IMR-90 (cell line): ENCODE results near the gene HEXD. TPM values are rescaled to one million over a fixed set of nuclear protein-coding genes. Genes with fewer than 3 reads are reported as not detected.

ENCODE experiments used
- ATAC-seq: fragments of 200-7000 bp; cut with Tn5 transposase; 2 replicates; pipeline ENCODE4 v1.9.1; 2020; ENCODE audit warnings: low read depth, mild to moderate bottlenecking, moderate library complexity
- BruUV-seq: library from RNA; stranded (reverse); fragments of 400-500 nt; replicated peaks from 2 replicates; lab custom pipeline; 2021; lab: Mats Ljungman, UMichigan
- CTCF ChIA-PET: fragments of 300-600 bp; formaldehyde crosslinking; extraction: SDS; loops from one replicate; lab custom pipeline; 2021; ENCODE audit warnings: antibody characterized with exemption; lab: Yijun Ruan, JAX
- POLR2A ChIA-PET: fragments of 300-600 bp; sonication (Branson Sonifier 250); formaldehyde crosslinking; loops from one replicate; lab custom pipeline; 2022; ENCODE audit warnings: antibody characterized with exemption; ENCODE audit not compliant: unreplicated experiment; lab: Charles Lee
- DNase-seq: peaks from one replicate; pipeline ENCODE4 v3.0.0; 2013
- H2AFZ ChIP-seq: replicated peaks from 2 replicates; pipeline ENCODE3; 2013; ENCODE audit warnings: low read length, mild to moderate bottlenecking; ENCODE audit not compliant: poor library complexity
- H2AK5ac ChIP-seq: 2 replicates; pipeline ENCODE4 v1.6.1; 2013; ENCODE audit warnings: low read depth, low read length, inconsistent platforms
- H2AK9ac ChIP-seq: replicated peaks from 2 replicates; pipeline ENCODE3; 2013; ENCODE audit warnings: mild to moderate bottlenecking, low read depth, low read length, moderate library complexity; ENCODE audit not compliant: poor library complexity
- H2BK120ac ChIP-seq: 2 replicates; pipeline ENCODE4 v1.6.1; 2013; ENCODE audit warnings: low read depth, low read length, inconsistent platforms
- H2BK15ac ChIP-seq: 3 replicates; pipeline ENCODE4 v1.6.1; 2013; ENCODE audit warnings: low read depth, low read length, inconsistent platforms
- H2BK20ac ChIP-seq: 2 replicates; pipeline ENCODE4 v1.6.1; 2013; ENCODE audit warnings: low read depth, mild to moderate bottlenecking, inconsistent platforms, low read length, moderate library complexity
- H2BK5ac ChIP-seq: 2 replicates; pipeline ENCODE4 v1.6.1; 2013; ENCODE audit warnings: mild to moderate bottlenecking, low read depth, low read length, inconsistent platforms; ENCODE audit not compliant: poor library complexity, severe bottlenecking
- H3K14ac ChIP-seq: replicated peaks from 2 replicates; pipeline ENCODE4 v1.6.1; 2013; ENCODE audit warnings: low read depth, low read length, inconsistent platforms
- H3K18ac ChIP-seq: 2 replicates; pipeline ENCODE4 v1.6.1; 2013; ENCODE audit warnings: low read depth, low read length, control low read depth
- H3K23ac ChIP-seq: 2 replicates; pipeline ENCODE4 v1.6.1; 2013; ENCODE audit warnings: low read depth, low read length, inconsistent platforms
- H3K27ac ChIP-seq: 2 replicates; pipeline ENCODE4 v1.5.1; 2013; ENCODE audit warnings: mild to moderate bottlenecking, control low read depth, low read length; ENCODE audit not compliant: insufficient read depth
- H3K27me3 ChIP-seq: 2 replicates; pipeline ENCODE4 v1.6.1; 2013; ENCODE audit warnings: low read length; ENCODE audit not compliant: control insufficient read depth, insufficient read depth
- H3K36me3 ChIP-seq: 2 replicates; pipeline ENCODE4 v1.6.1; 2013; ENCODE audit warnings: low read length, mixed read lengths; ENCODE audit not compliant: control insufficient read depth, insufficient read depth
- H3K4ac ChIP-seq: 2 replicates; pipeline ENCODE4 v1.6.1; 2013; ENCODE audit warnings: low read depth, low read length, inconsistent platforms
- H3K4me1 ChIP-seq: 2 replicates; pipeline ENCODE4 v1.6.1; 2013; ENCODE audit warnings: low read length, mixed read lengths; ENCODE audit not compliant: control insufficient read depth, insufficient read depth
- H3K4me2 ChIP-seq: 2 replicates; pipeline ENCODE4 v1.6.1; 2013; ENCODE audit warnings: low read depth, mild to moderate bottlenecking, control low read depth, low read length, moderate library complexity
- H3K4me3 ChIP-seq: 2 replicates; pipeline ENCODE4 v1.5.1; 2013; ENCODE audit warnings: low read depth, mild to moderate bottlenecking, control low read depth, low read length, moderate library complexity; ENCODE audit not compliant: insufficient read depth
- H3K56ac ChIP-seq: 2 replicates; pipeline ENCODE4 v1.6.1; 2013; ENCODE audit warnings: low read length, inconsistent platforms; ENCODE audit not compliant: insufficient read depth; ENCODE audit errors: extremely low read depth
- H3K79me1 ChIP-seq, 2 experiments: 2 replicates each; pipeline ENCODE4 v1.6.1; 2013; ENCODE audit warnings: low read length in 2 of 2, inconsistent platforms in 1 of 2, low read depth in 1 of 2
- H3K9ac ChIP-seq: 2 replicates; pipeline ENCODE4 v1.6.1; 2013; ENCODE audit warnings: low read depth, low read length, control low read depth
- H3K9me1 ChIP-seq: 2 replicates; pipeline ENCODE4 v1.6.1; 2013; ENCODE audit warnings: low read length, inconsistent platforms; ENCODE audit not compliant: insufficient read depth
- H3K9me3 ChIP-seq: 2 replicates; pipeline ENCODE4 v1.6.1; 2013; ENCODE audit warnings: low read length; ENCODE audit not compliant: control insufficient read depth, insufficient read depth
- H4K20me1 ChIP-seq: 2 replicates; pipeline ENCODE4 v1.6.1; 2013; ENCODE audit warnings: low read length, inconsistent platforms; ENCODE audit not compliant: insufficient read depth
- H4K5ac ChIP-seq: 2 replicates; pipeline ENCODE4 v1.6.1; 2013; ENCODE audit warnings: mild to moderate bottlenecking, low read depth, low read length, control low read depth
- H4K8ac ChIP-seq, 2 experiments: 2 replicates each; pipeline ENCODE4 v1.6.1; 2013; ENCODE audit warnings: low read depth in 2 of 2, low read length in 2 of 2, control low read depth in 1 of 2, inconsistent platforms in 1 of 2
- H4K91ac ChIP-seq: 2 replicates; pipeline ENCODE4 v1.6.1; 2013; ENCODE audit warnings: low read depth, low read length, inconsistent platforms; ENCODE audit not compliant: insufficient read depth
- MXI1 ChIP-seq: IDR thresholded peaks from 2 replicates; pipeline ENCODE4 v1.6.1; 2012; ENCODE audit warnings: low read depth, mild to moderate bottlenecking, low read length, moderate library complexity, borderline replicate concordance
- USF2 ChIP-seq: fragments of 150-350 bp; IDR thresholded peaks from 2 replicates; pipeline ENCODE4 v1.6.1; 2017; ENCODE audit warnings: mild to moderate bottlenecking, antibody characterized with exemption, low read length, low read depth
- WGBS, 2 experiments: methylation state at CpG; one replicate each; pipeline versions ENCODE4 v1.1.5 to v1.1.7; 2013; ENCODE audit warnings: missing lambda C conversion rate in 2 of 2; ENCODE audit not compliant: insufficient read length in 1 of 2; ENCODE audit errors: extremely low coverage in 2 of 2; 5-methylcytosine and 5-hydroxymethylcytosine counted together
- dilution Hi-C: fragments of 300-500 bp; cut with HindIII; formaldehyde crosslinking; loops from one replicate; pipeline ENCODE4 v1.14.3; 2018; ENCODE audit warnings: low sequenced_read_pairs; ENCODE audit not compliant: unreplicated experiment
- in situ Hi-C: fragments of 300-500 bp; cut with MboI; formaldehyde crosslinking; loops from 3 replicates; pipeline ENCODE4 v1.14.3; 2019; ENCODE audit warnings: low sequenced_read_pairs, inconsistent platforms, mixed read lengths
- intact Hi-C: fragments of 100-400 bp; cut with micrococcal nuclease; formaldehyde crosslinking; loops from 2 replicates; pipeline ENCODE4 v1.10.0; 2022
- polyA plus RNA-seq, 3 experiments: library from polyadenylated mRNA; depleted of rRNA; stranded (reverse); fragments of >200 nt; gene quantifications; 2 replicates each; pipeline ENCODE4 v1.2.3, GENCODE V29; 2012; ENCODE audit warnings: low replicate concordance in 1 of 3
- total RNA-seq: library from RNA; depleted of rRNA; stranded (reverse); fragments of >200 nt; gene quantifications from 2 replicates; pipeline ENCODE4 v1.2.3, GENCODE V29; 2012

Gene HEXD
- total and polyA plus RNA-seq, 2 of the 4 experiments (the other 2 are of a cell fraction), result 3.8 to 9.5 TPM

GRCh38 chr17:82386881-82387704 is 31.1 kb upstream of the HEXD start:
- H3K4me1 ChIP-seq, result peaks cover 2% of the 10 kb centered on the region
- no peak overlapping the region for H2AFZ ChIP-seq
- H3K4me2 ChIP-seq, result no peak overlapping the region
- no peak overlapping the region for H3K9ac ChIP-seq
- no peak overlapping the region for H2BK15ac ChIP-seq
- ATAC-seq, result no peak
- dilution Hi-C loops (no loop called here), in situ Hi-C loops (no loop called here), intact Hi-C loops (no loop called here)
- no peak overlapping the region for H2BK20ac ChIP-seq
- no peak overlapping the region for H3K27ac ChIP-seq
- H3K4ac ChIP-seq, result no peak overlapping the region
- H2BK5ac ChIP-seq, result no peak overlapping the region
- H4K8ac ChIP-seq, result no peak overlapping the region
- WGBS, 2 experiments, result 71% methylated on average over 15 of the region's 38 CpGs; no CpG with 5 or more reads in 1 of the 2 experiments
- no peak overlapping the region for H3K14ac ChIP-seq
- no peak overlapping the region for H4K5ac ChIP-seq
- no peaks in the 10 kb centered on the region for H3K9me3 ChIP-seq
- no TSS peak for BruUV-seq
- no peak overlapping the region for H3K4me3 ChIP-seq
- TF ChIP-seq USF2, result no peak
- TF ChIP-seq MXI1, result no peak
- H3K36me3 ChIP-seq, result peaks cover 4% of the 10 kb centered on the region; the same call in 1 of the 2 replicates
- H4K91ac ChIP-seq, result no peak overlapping the region
- H3K9me1 ChIP-seq, result no peaks in the 10 kb centered on the region
- no peak overlapping the region for H2AK5ac ChIP-seq
- no peak overlapping the region for H3K18ac ChIP-seq
- no peak overlapping the region for H3K56ac ChIP-seq
- ChIA-PET POLR2A (no interaction called here), CTCF (no interaction called here)
- peaks cover 31% of the 10 kb centered on the region for H3K27me3 ChIP-seq
- no peak overlapping the region for H2BK120ac ChIP-seq
- no peak for DNase-seq
- no peak overlapping the region for H2AK9ac ChIP-seq
- no peaks in the 10 kb centered on the region for H3K79me1 ChIP-seq
- H4K20me1 ChIP-seq, result no peaks in the 10 kb centered on the region
- no peak overlapping the region for H3K23ac ChIP-seq
